OCI-LY1 (cell line): ENCODE measurements around the gene BRD3.

Experiments used
- H2AFZ ChIP-seq: fragments of 200-600 bp; sonication (generic), shearing (Covaris generic); 2 replicates; pipeline ENCODE4 v1.6.0; 2014; ENCODE audit warnings: antibody characterized with exemption, mild to moderate bottlenecking, low read length
- H3F3A ChIP-seq: fragments of 200-600 bp; sonication (generic), shearing (Covaris generic); 2 replicates; pipeline ENCODE4 v1.6.0; 2014; ENCODE audit warnings: mild to moderate bottlenecking, antibody characterized with exemption, low read length, moderate library complexity; ENCODE audit not compliant: insufficient read depth
- H3K27ac ChIP-seq: fragments of 200-600 bp; sonication (generic); 2 replicates; pipeline ENCODE4 v1.5.1; 2014; ENCODE audit warnings: low read length, mixed run types, mild to moderate bottlenecking, low read depth; ENCODE audit not compliant: poor library complexity, severe bottlenecking
- H3K27me3 ChIP-seq: fragments of 200-600 bp; sonication (generic); 2 replicates; pipeline ENCODE4 v1.6.0; 2014; ENCODE audit warnings: antibody characterized with exemption, mild to moderate bottlenecking, low read length, moderate library complexity; ENCODE audit not compliant: insufficient read depth
- H3K36me3 ChIP-seq: fragments of 200-600 bp; sonication (generic); 2 replicates; pipeline ENCODE4 v1.6.1; 2014; ENCODE audit warnings: mild to moderate bottlenecking, antibody characterized with exemption, low read length, moderate library complexity, mixed read lengths; ENCODE audit not compliant: insufficient read depth
- H3K4me1 ChIP-seq: fragments of 200-600 bp; sonication (generic); 2 replicates; pipeline ENCODE4 v1.5.1; 2014; ENCODE audit warnings: mild to moderate bottlenecking, low read length, moderate library complexity; ENCODE audit not compliant: insufficient read depth, severe bottlenecking
- H3K4me2 ChIP-seq: fragments of 200-600 bp; sonication (generic), shearing (Covaris generic); 2 replicates; pipeline ENCODE4 v1.6.1; 2014; ENCODE audit warnings: low read length
- H3K4me3 ChIP-seq: fragments of 200-600 bp; sonication (generic); 2 replicates; pipeline ENCODE4 v1.5.1; 2014; ENCODE audit warnings: low read length, low read depth, mild to moderate bottlenecking, mixed read lengths; ENCODE audit not compliant: poor library complexity, severe bottlenecking
- H3K79me2 ChIP-seq: fragments of 200-600 bp; shearing (Covaris generic); 2 replicates; pipeline ENCODE4 v1.6.1; 2016; ENCODE audit warnings: mixed run types, low read length, mixed read lengths; ENCODE audit not compliant: insufficient read depth
- H3K9ac ChIP-seq: fragments of 200-600 bp; sonication (generic), shearing (Covaris generic); 2 replicates; pipeline ENCODE4 v1.6.1; 2014; ENCODE audit warnings: mild to moderate bottlenecking, low read length, mixed read lengths
- H3K9me2 ChIP-seq: fragments of 200-600 bp; sonication (generic), shearing (Covaris generic); 2 replicates; pipeline ENCODE4 v1.6.1; 2014; ENCODE audit warnings: low read depth, mild to moderate bottlenecking, low read length, mixed read lengths
- H3K9me3 ChIP-seq: fragments of 200-600 bp; shearing (Covaris generic); 2 replicates; pipeline ENCODE4 v1.6.1; 2014; ENCODE audit warnings: low read length, mixed read lengths
- H4K20me1 ChIP-seq: fragments of 200-600 bp; sonication (generic), shearing (Covaris generic); 2 replicates; pipeline ENCODE4 v1.6.0; 2016; ENCODE audit warnings: mild to moderate bottlenecking, low read length; ENCODE audit not compliant: insufficient read depth
- CTCF ChIP-seq: fragments of 200-600 bp; sonication (generic), shearing (Covaris generic); IDR thresholded peaks from 2 replicates; pipeline ENCODE4 v1.5.1; 2017; ENCODE audit warnings: mild to moderate bottlenecking, antibody characterized with exemption, low read length, moderate library complexity, mixed read lengths
- EZH2 ChIP-seq: fragments of 200-600 bp; sonication (generic), shearing (Covaris generic); IDR thresholded peaks from 2 replicates; pipeline ENCODE4 v1.8.0; 2017; ENCODE audit warnings: borderline replicate concordance, mixed run types, mild to moderate bottlenecking, antibody characterized with exemption, low read length, moderate library complexity, mixed read lengths

BRD3 gene

GRCh38 chr9:134037641-134038040 is 30.2 kb downstream of the BRD3 start:
- H2AFZ ChIP-seq = no peak overlapping the region
- no peaks in the 10 kb centered on the region for H3K27me3 ChIP-seq
- no peak overlapping the region for H3K9ac ChIP-seq
- no peak overlapping the region for H3K27ac ChIP-seq
- H3K36me3 ChIP-seq = peaks cover 24% of the 10 kb centered on the region
- no peak overlapping the region for H3K4me3 ChIP-seq
- no peaks in the 10 kb centered on the region for H4K20me1 ChIP-seq
- TF ChIP-seq CTCF (no peak), EZH2 (no peak)
- no peaks in the 10 kb centered on the region for H3K4me1 ChIP-seq
- no peaks in the 10 kb centered on the region for H3K9me2 ChIP-seq
- H3F3A ChIP-seq = no peaks in the 10 kb centered on the region
- no peaks in the 10 kb centered on the region for H3K9me3 ChIP-seq
- H3K79me2 ChIP-seq = no peaks in the 10 kb centered on the region
- no peak overlapping the region for H3K4me2 ChIP-seq

GRCh38 chr9:134036130-134036529 is 31.7 kb downstream of the BRD3 start:
- no peaks in the 10 kb centered on the region for H3K79me2 ChIP-seq
- no peak overlapping the region for H3K9ac ChIP-seq
- no peak overlapping the region for H3K4me3 ChIP-seq
- no peaks in the 10 kb centered on the region for H3K9me2 ChIP-seq
- no peaks in the 10 kb centered on the region for H3K4me1 ChIP-seq
- H3K9me3 ChIP-seq = no peaks in the 10 kb centered on the region
- H3K4me2 ChIP-seq = no peak overlapping the region
- no peak overlapping the region for H2AFZ ChIP-seq
- no peaks in the 10 kb centered on the region for H4K20me1 ChIP-seq
- H3K27ac ChIP-seq = no peak overlapping the region
- TF ChIP-seq CTCF (no peak), EZH2 (no peak)
- H3K36me3 ChIP-seq = peaks cover 28% of the 10 kb centered on the region
- no peaks in the 10 kb centered on the region for H3K27me3 ChIP-seq
- no peaks in the 10 kb centered on the region for H3F3A ChIP-seq

DNA sequence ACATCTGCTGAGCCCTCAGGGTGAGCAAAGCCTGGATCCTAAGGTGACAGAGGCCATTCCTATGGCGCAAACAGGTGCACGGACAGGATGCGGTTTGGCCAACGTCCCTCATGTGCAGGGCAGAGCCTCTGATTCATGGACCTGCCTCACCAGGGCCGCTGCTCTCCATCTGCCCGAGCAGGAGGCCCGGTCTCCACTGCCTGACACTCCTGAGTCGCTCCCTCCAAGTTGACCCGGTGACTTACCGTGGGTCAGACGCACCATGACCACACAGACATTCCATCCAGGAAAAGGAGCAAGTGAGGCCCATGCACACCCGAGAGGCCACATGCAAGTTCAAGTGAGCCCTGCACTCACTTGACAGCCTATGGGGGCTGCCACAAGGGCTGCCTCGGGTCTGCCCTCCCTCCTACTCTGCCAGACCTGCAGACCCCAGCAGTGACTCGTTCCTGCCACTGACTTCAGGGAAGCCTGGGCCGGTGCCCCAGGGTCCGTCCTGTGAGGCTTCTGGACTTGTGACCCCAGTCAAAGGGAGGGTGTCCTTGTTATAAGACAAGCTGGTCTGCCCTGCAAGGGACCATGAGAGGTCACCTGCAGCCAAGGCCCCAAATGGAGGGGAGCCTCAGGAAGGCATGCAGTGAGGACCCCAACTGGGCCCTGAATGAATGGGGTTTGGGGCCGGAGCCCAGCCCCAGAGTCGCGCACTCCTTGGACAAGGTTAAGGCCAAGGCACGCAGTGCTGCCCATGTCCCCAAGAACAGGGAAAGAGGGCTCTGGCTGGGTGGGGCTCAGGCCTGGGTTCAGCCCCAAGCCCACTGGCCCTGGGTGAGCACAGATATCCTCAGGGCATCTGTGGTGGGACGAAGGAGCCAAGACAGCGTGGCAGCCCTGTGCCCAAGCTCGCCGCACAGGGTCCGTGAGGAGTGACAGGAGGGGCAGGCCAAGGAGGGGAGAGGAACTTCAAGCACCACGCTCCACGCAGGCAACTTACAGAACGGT is 32.5 kb downstream of the BRD3 start:
- no peak overlapping the region for H3K4me3 ChIP-seq
- H2AFZ ChIP-seq = no peak overlapping the region
- no peak overlapping the region for H3K9ac ChIP-seq
- H3K79me2 ChIP-seq = no peaks in the 10 kb centered on the region
- H3K9me2 ChIP-seq = no peaks in the 10 kb centered on the region
- peaks cover 31% of the 10 kb centered on the region for H3K36me3 ChIP-seq
- TF ChIP-seq CTCF = no peak
- no peak for TF ChIP-seq EZH2
- no peaks in the 10 kb centered on the region for H3F3A ChIP-seq
- H3K9me3 ChIP-seq = no peaks in the 10 kb centered on the region
- H3K4me1 ChIP-seq = no peaks in the 10 kb centered on the region
- H4K20me1 ChIP-seq = no peaks in the 10 kb centered on the region
- no peak overlapping the region for H3K27ac ChIP-seq
- no peak overlapping the region for H3K4me2 ChIP-seq
- H3K27me3 ChIP-seq = no peaks in the 10 kb centered on the region
